H9 (cell line): ENCODE results near the gene OR11H6. TPM values are rescaled to one million over a fixed set of nuclear protein-coding genes. Genes with fewer than 3 reads are reported as not detected.

Experiments
- DNase-seq: peaks from one replicate; pipeline ENCODE4 v3.0.0-alpha.2; 2017
- H2AFZ ChIP-seq: one replicate; pipeline ENCODE4 v1.6.1; 2013; ENCODE audit warnings: mild to moderate bottlenecking, low read length, control low read depth, moderate library complexity
- H2AK5ac ChIP-seq: 2 replicates; pipeline ENCODE4 v1.6.1; 2013; ENCODE audit warnings: low read length, control low read depth, mixed read lengths; ENCODE audit not compliant: insufficient read length
- H2BK120ac ChIP-seq: one replicate; pipeline ENCODE4 v1.6.1; 2013; ENCODE audit warnings: low read depth, mild to moderate bottlenecking, low read length, control low read depth, inconsistent platforms; ENCODE audit not compliant: poor library complexity, severe bottlenecking
- H2BK12ac ChIP-seq: 2 replicates; pipeline ENCODE4 v1.6.1; 2013; ENCODE audit warnings: low read length, control low read depth, mixed read lengths, low read depth; ENCODE audit not compliant: insufficient read length
- H2BK15ac ChIP-seq: 2 replicates; pipeline ENCODE4 v1.6.1; 2013; ENCODE audit warnings: low read depth, low read length, control low read depth
- H2BK20ac ChIP-seq: one replicate; pipeline ENCODE4 v1.6.1; 2013; ENCODE audit warnings: low read depth, mild to moderate bottlenecking, low read length, control low read depth, inconsistent platforms; ENCODE audit not compliant: poor library complexity, severe bottlenecking
- H2BK5ac ChIP-seq: 2 replicates; pipeline ENCODE4 v1.6.1; 2013; ENCODE audit warnings: low read length, control low read depth, mixed read lengths; ENCODE audit not compliant: insufficient read length
- H3K14ac ChIP-seq: 2 replicates; pipeline ENCODE4 v1.6.1; 2013; ENCODE audit warnings: low read length, control low read depth; ENCODE audit not compliant: insufficient read depth
- H3K18ac ChIP-seq: 2 replicates; pipeline ENCODE4 v1.6.1; 2013; ENCODE audit warnings: low read depth, mild to moderate bottlenecking, mixed read lengths, low read length, control low read depth; ENCODE audit not compliant: insufficient read length
- H3K23ac ChIP-seq: 2 replicates; pipeline ENCODE4 v1.6.1; 2013; ENCODE audit warnings: low read length, control low read depth, mixed read lengths, low read depth; ENCODE audit not compliant: insufficient read length
- H3K23me2 ChIP-seq: 2 replicates; pipeline ENCODE4 v1.6.1; 2013; ENCODE audit warnings: low read depth, mild to moderate bottlenecking, mixed read lengths, low read length, control low read depth; ENCODE audit not compliant: insufficient read length, poor library complexity, severe bottlenecking
- H3K27ac ChIP-seq: 2 replicates; pipeline ENCODE4 v1.5.1; 2013; ENCODE audit warnings: low read length, control low read depth, mixed read lengths, low read depth; ENCODE audit not compliant: insufficient read length
- H3K27me3 ChIP-seq: 2 replicates; pipeline ENCODE4 v1.6.1; 2013; ENCODE audit warnings: low read length, control low read depth, inconsistent platforms; ENCODE audit not compliant: insufficient read depth
- H3K4ac ChIP-seq: 2 replicates; pipeline ENCODE4 v1.6.1; 2013; ENCODE audit warnings: low read depth, mild to moderate bottlenecking, control low read depth, inconsistent platforms, low read length, moderate library complexity
- H3K4me1 ChIP-seq: 2 replicates; pipeline ENCODE4 v1.6.1; 2013; ENCODE audit warnings: low read length, control low read depth, inconsistent platforms; ENCODE audit not compliant: insufficient read depth
- H3K4me2 ChIP-seq: 2 replicates; pipeline ENCODE4 v1.6.1; 2013; ENCODE audit warnings: low read length, control low read depth, mixed read lengths; ENCODE audit not compliant: insufficient read length, insufficient read depth
- H3K56ac ChIP-seq: 2 replicates; pipeline ENCODE4 v1.6.1; 2013; ENCODE audit warnings: low read depth, mild to moderate bottlenecking, mixed read lengths, low read length, control low read depth; ENCODE audit not compliant: insufficient read length
- H3K79me1 ChIP-seq: 2 replicates; pipeline ENCODE4 v1.6.1; 2013; ENCODE audit warnings: low read depth, mild to moderate bottlenecking, moderate library complexity, low read length, control low read depth, inconsistent platforms; ENCODE audit not compliant: insufficient read depth, poor library complexity, severe bottlenecking
- H3K79me2 ChIP-seq: 2 replicates; pipeline ENCODE4 v1.6.1; 2013; ENCODE audit warnings: low read length, control low read depth, inconsistent platforms; ENCODE audit not compliant: insufficient read depth
- H3K9ac ChIP-seq: 2 replicates; pipeline ENCODE4 v1.6.1; 2013; ENCODE audit warnings: low read length, control low read depth, mixed read lengths; ENCODE audit not compliant: insufficient read length; ENCODE audit errors: extremely low read depth
- H3K9me3 ChIP-seq: one replicate; pipeline ENCODE4 v1.6.1; 2013; ENCODE audit warnings: low read depth, low read length, inconsistent platforms; ENCODE audit not compliant: control insufficient read depth
- H3T11ph ChIP-seq: one replicate; pipeline ENCODE4 v1.6.1; 2013; ENCODE audit warnings: mild to moderate bottlenecking, low read length, control low read depth, inconsistent platforms
- H4K20me1 ChIP-seq: one replicate; pipeline ENCODE4 v1.6.1; 2013; ENCODE audit not compliant: control insufficient read depth, insufficient read length, insufficient read depth
- H4K5ac ChIP-seq: 2 replicates; pipeline ENCODE4 v1.6.1; 2013; ENCODE audit warnings: low read depth, mild to moderate bottlenecking, mixed read lengths, low read length, control low read depth; ENCODE audit not compliant: insufficient read length
- H4K8ac ChIP-seq: replicated peaks from 2 replicates; pipeline ENCODE4 v1.6.1; 2013; ENCODE audit warnings: low read length, control low read depth, mixed read lengths, low read depth; ENCODE audit not compliant: insufficient read length
- H4K91ac ChIP-seq: 2 replicates; pipeline ENCODE4 v1.6.1; 2013; ENCODE audit warnings: low read depth, mild to moderate bottlenecking, moderate library complexity, mixed read lengths, low read length, control low read depth; ENCODE audit not compliant: insufficient read length
- H3K27ac Mint-ChIP-seq, 3 experiments: 2 replicates in 2 of 3; 3 replicates in 1 of 3; pipeline ENCODE4 v1.8.0; 2020 to 2021; ENCODE audit warnings: mixed read lengths in 3 of 3, mild to moderate bottlenecking in 1 of 3, moderate library complexity in 1 of 3
- H3K27me3 Mint-ChIP-seq: 2 replicates; pipeline ENCODE4 v1.8.0; 2021; ENCODE audit warnings: low read depth, mild to moderate bottlenecking, moderate library complexity, mixed read lengths
- H3K36me3 Mint-ChIP-seq, 3 experiments: 2 replicates in 2 of 3; 3 replicates in 1 of 3; pipeline ENCODE4 v1.8.0; 2020 to 2021; ENCODE audit warnings: low read depth in 3 of 3, mixed read lengths in 3 of 3; ENCODE audit not compliant: insufficient read depth in 1 of 3
- H3K4me1 Mint-ChIP-seq, 2 experiments: 2 replicates each; pipeline ENCODE4 v1.8.0; 2020; ENCODE audit warnings: mixed read lengths in 2 of 2
- H3K4me3 Mint-ChIP-seq, 2 experiments: 2 replicates in 1 of 2; 3 replicates in 1 of 2; pipeline ENCODE4 v1.8.0; 2020 to 2021; ENCODE audit warnings: mild to moderate bottlenecking in 2 of 2, mixed read lengths in 2 of 2, moderate library complexity in 1 of 2
- H3K9me3 Mint-ChIP-seq, 2 experiments: 2 replicates in 1 of 2; 3 replicates in 1 of 2; pipeline ENCODE4 v1.8.0; 2020; ENCODE audit warnings: mild to moderate bottlenecking in 2 of 2, mixed read lengths in 2 of 2, moderate library complexity in 1 of 2
- CTCF ChIP-seq: fragments of 200-600 bp; sonication (generic); conservative IDR thresholded peaks from 3 replicates; pipeline ENCODE4 v1.8.0; 2021; ENCODE audit warnings: antibody characterized with exemption, mild to moderate bottlenecking
- WGBS: extraction: QIAGEN DNeasy Blood & Tissue Kit; methylation state at CpG from one replicate; pipeline ENCODE4 v1.1.7; 2013; ENCODE audit warnings: missing lambda C conversion rate, low lambda C conversion rate, mixed read lengths; ENCODE audit not compliant: insufficient read length; ENCODE audit errors: extremely low coverage; 5-methylcytosine and 5-hydroxymethylcytosine counted together
- total RNA-seq: library from RNA; stranded (reverse); gene quantifications from 2 replicates; pipeline ENCODE4 v1.2.1, GENCODE V29; 2021

Gene OR11H6
- total RNA-seq, 1 experiment from 2014 or later: not detected

GRCh38 chr14:20195911-20196310 is 27.6 kb upstream of the OR11H6 start:
- Histone ChIP-seq H4K8ac (no peak overlapping the region), H4K91ac (no peak overlapping the region), H3K9me3 (peaks cover 90% of the 10 kb centered on the region), H3K23ac (no peak overlapping the region), H3K18ac (no peak overlapping the region), H3K14ac (no peak overlapping the region), H3K27me3 (no peaks in the 10 kb centered on the region), H2AK5ac (no peak overlapping the region), H3K79me2 (no peaks in the 10 kb centered on the region), H3K4ac (no peak overlapping the region), H3K4me1 (no peaks in the 10 kb centered on the region), H2AFZ (no peak overlapping the region), H2BK12ac (no peak overlapping the region), H4K5ac (no peak overlapping the region), H4K20me1 (no peaks in the 10 kb centered on the region), H3K56ac (no peak overlapping the region), H2BK20ac (no peak overlapping the region), H3K23me2 (no peaks in the 10 kb centered on the region), H3T11ph (no peak overlapping the region), H2BK5ac (no peak overlapping the region), H3K9ac (no peak overlapping the region), H3K79me1 (no peaks in the 10 kb centered on the region), H2BK120ac (no peak overlapping the region), H2BK15ac (no peak overlapping the region), H3K4me2 (no peak overlapping the region), H3K27ac (no peak overlapping the region)
- no peak for DNase-seq
- TF ChIP-seq CTCF: no peak
- H3K9me3 Mint-ChIP-seq: peaks cover 87% of the 10 kb centered on the region in 2 experiments
- peaks cover 8 to 34% (median 13%) of the 10 kb centered on the region in 3 experiments; a peak in 4 of 7 replicates for H3K36me3 Mint-ChIP-seq
- H3K27me3 Mint-ChIP-seq: no peaks in the 10 kb centered on the region
- H3K4me3 Mint-ChIP-seq: no peak overlapping the region
- no peak overlapping the region for H3K27ac Mint-ChIP-seq
- H3K4me1 Mint-ChIP-seq: no peaks in the 10 kb centered on the region
- no CpG with 5 or more reads among the region's 2 CpGs for WGBS
